Measurements from ENCODE around the gene SCN4A.

Gene SCN4A

GRCh38 chr17:63989622-63990345 is 17.1 kb upstream of the SCN4A start:
- Histone ChIP-seq H3K27ac (ENCODE audit: low read length) (no peak overlapping the region), H3K27me3 (ENCODE audit: insufficient read depth, low read length, poor library complexity) (peaks cover 3% of the 10 kb centered on the region), H3K4me3 (ENCODE audit: low read depth in 1 of 2, low read length in 2 of 2) (no peak overlapping the region), H2AFZ (ENCODE audit: low read depth, low read length) (no peak overlapping the region), H3K9me3 (ENCODE audit: insufficient read depth, low read length, severe bottlenecking) (no peaks in the 10 kb centered on the region), H3K4me2 (ENCODE audit: insufficient read depth, low read length) (no peak overlapping the region), H3K79me2 (ENCODE audit: insufficient read depth, low read length) (no peaks in the 10 kb centered on the region), H3K4me1 (ENCODE audit: insufficient read depth, low read length) (no peaks in the 10 kb centered on the region), H3K36me3 (ENCODE audit: insufficient read depth, low read length) (no peaks in the 10 kb centered on the region), H3K9ac (ENCODE audit: low read depth, low read length) (no peak overlapping the region), H4K20me1 (ENCODE audit: insufficient read depth, low read length) (no peaks in the 10 kb centered on the region)
- DNase-seq, result no peak
- TF ChIP-seq EZH2 (IDR thresholded peaks at IDR 0.05; ENCODE audit: borderline replicate concordance, low read depth, low read length, severe bottlenecking), result no peak
- TF ChIP-seq CTCF (IDR thresholded peaks at IDR 0.05; ENCODE audit: borderline replicate concordance, extremely low read depth, low read length, poor library complexity, severe bottlenecking), result no peak
- ATAC-seq (ENCODE audit: insufficient read depth, low read depth), result peak; percentile 20; the same call in 1 of the 3 replicates

- no peak overlapping the region for H3K4me2 ChIP-seq (ENCODE audit: insufficient read depth, low read length)
Observed at GRCh38 chr17:63988741-63989621, 16.3 kb upstream of the SCN4A start.

GRCh38 chr17:63988127-63988478 is 15.4 kb upstream of the SCN4A start:
- no peak overlapping the region for H2AFZ ChIP-seq (ENCODE audit: low read depth, low read length)
- H3K4me1 ChIP-seq (ENCODE audit: insufficient read depth, low read length), result no peaks in the 10 kb centered on the region
- H4K20me1 ChIP-seq (ENCODE audit: insufficient read depth, low read length), result no peaks in the 10 kb centered on the region
- H3K27ac ChIP-seq (ENCODE audit: low read length), result no peak overlapping the region
- ATAC-seq (ENCODE audit: insufficient read depth, low read depth), result no peak
- H3K4me3 ChIP-seq (ENCODE audit: low read depth in 1 of 2, low read length in 2 of 2), result no peak overlapping the region
- peaks cover 3% of the 10 kb centered on the region for H3K27me3 ChIP-seq (ENCODE audit: insufficient read depth, low read length, poor library complexity)
- no peaks in the 10 kb centered on the region for H3K36me3 ChIP-seq (ENCODE audit: insufficient read depth, low read length)
- H3K9ac ChIP-seq (ENCODE audit: low read depth, low read length), result no peak overlapping the region
- no peaks in the 10 kb centered on the region for H3K9me3 ChIP-seq (ENCODE audit: insufficient read depth, low read length, severe bottlenecking)
- H3K79me2 ChIP-seq (ENCODE audit: insufficient read depth, low read length), result no peaks in the 10 kb centered on the region
- TF ChIP-seq CTCF (IDR thresholded peaks at IDR 0.05; ENCODE audit: borderline replicate concordance, extremely low read depth, low read length, poor library complexity, severe bottlenecking), result no peak
- TF ChIP-seq EZH2 (IDR thresholded peaks at IDR 0.05; ENCODE audit: borderline replicate concordance, low read depth, low read length, severe bottlenecking), result no peak
- DNase-seq, result no peak
- no peak overlapping the region for H3K4me2 ChIP-seq (ENCODE audit: insufficient read depth, low read length)

More at GRCh38 chr17:63988741-63989621, 16.3 kb upstream of the SCN4A start:
- no peaks in the 10 kb centered on the region for H3K4me1 ChIP-seq (ENCODE audit: insufficient read depth, low read length)
- H4K20me1 ChIP-seq (ENCODE audit: insufficient read depth, low read length), result no peaks in the 10 kb centered on the region
- H3K9me3 ChIP-seq (ENCODE audit: insufficient read depth, low read length, severe bottlenecking), result no peaks in the 10 kb centered on the region
- DNase-seq (no peak), ATAC-seq (ENCODE audit: insufficient read depth, low read depth) (no peak)
- H3K27ac ChIP-seq (ENCODE audit: low read length), result no peak overlapping the region
- no peak overlapping the region for H2AFZ ChIP-seq (ENCODE audit: low read depth, low read length)
- no peak overlapping the region for H3K4me3 ChIP-seq (ENCODE audit: low read depth in 1 of 2, low read length in 2 of 2)
- H3K27me3 ChIP-seq (ENCODE audit: insufficient read depth, low read length, poor library complexity), result peaks cover 3% of the 10 kb centered on the region
- H3K36me3 ChIP-seq (ENCODE audit: insufficient read depth, low read length), result no peaks in the 10 kb centered on the region
- H3K79me2 ChIP-seq (ENCODE audit: insufficient read depth, low read length), result no peaks in the 10 kb centered on the region
- no peak for TF ChIP-seq CTCF (IDR thresholded peaks at IDR 0.05; ENCODE audit: borderline replicate concordance, extremely low read depth, low read length, poor library complexity, severe bottlenecking)
- TF ChIP-seq EZH2 (IDR thresholded peaks at IDR 0.05; ENCODE audit: borderline replicate concordance, low read depth, low read length, severe bottlenecking), result no peak
- H3K9ac ChIP-seq (ENCODE audit: low read depth, low read length), result no peak overlapping the region

All from DND-41 (cell line).